Parathyroid adenoma (tissue), 2 donors: Measurements from ENCODE around the gene TEKT2.

ENCODE experiments used
- H2AFZ ChIP-seq: fragments of 300-600 bp; sonication (generic); one replicate; pipeline ENCODE4 v1.7.0; 2017; ENCODE audit warnings: antibody characterized with exemption, mild to moderate bottlenecking
- H3K27ac ChIP-seq: fragments of 300-600 bp; sonication (generic); one replicate; pipeline ENCODE4 v1.7.0; 2017
- H3K27me3 ChIP-seq: fragments of 300-600 bp; sonication (generic); one replicate; pipeline ENCODE4 v1.7.0; 2017; ENCODE audit warnings: low read length; ENCODE audit not compliant: control insufficient read depth, insufficient read depth
- H3K36me3 ChIP-seq: fragments of 300-600 bp; sonication (generic); one replicate; pipeline ENCODE4 v1.7.0; 2017; ENCODE audit warnings: low read length; ENCODE audit not compliant: control insufficient read depth, insufficient read depth
- H3K4me1 ChIP-seq: fragments of 300-600 bp; sonication (generic); one replicate; pipeline ENCODE4 v1.7.0; 2017; ENCODE audit warnings: control low read depth
- H3K4me2 ChIP-seq: fragments of 300-600 bp; sonication (generic); one replicate; pipeline ENCODE4 v1.7.0; 2017; ENCODE audit warnings: low read length
- H3K4me3 ChIP-seq: fragments of 300-600 bp; sonication (generic); one replicate; pipeline ENCODE4 v1.7.0; 2017; ENCODE audit warnings: low read depth, low read length
- H3K79me2 ChIP-seq: fragments of 300-600 bp; sonication (generic); one replicate; pipeline ENCODE4 v1.7.0; 2017; ENCODE audit warnings: control low read depth
- H3K9ac ChIP-seq: fragments of 300-600 bp; sonication (generic); one replicate; pipeline ENCODE4 v1.7.0; 2017; ENCODE audit warnings: mild to moderate bottlenecking
- H3K9me3 ChIP-seq: fragments of 300-600 bp; sonication (generic); one replicate; pipeline ENCODE4 v1.7.0; 2017; ENCODE audit warnings: low read length; ENCODE audit not compliant: control insufficient read depth
- TF ChIP-seq, protein P1 (sequence below): fragments of 300-600 bp; sonication (generic); IDR thresholded peaks from one replicate; pipeline ENCODE4 v1.7.0; 2017; ENCODE audit warnings: antibody characterized with exemption, mild to moderate bottlenecking
- donor health status: primary hyperparathyroidism.

Gene TEKT2

DNA sequence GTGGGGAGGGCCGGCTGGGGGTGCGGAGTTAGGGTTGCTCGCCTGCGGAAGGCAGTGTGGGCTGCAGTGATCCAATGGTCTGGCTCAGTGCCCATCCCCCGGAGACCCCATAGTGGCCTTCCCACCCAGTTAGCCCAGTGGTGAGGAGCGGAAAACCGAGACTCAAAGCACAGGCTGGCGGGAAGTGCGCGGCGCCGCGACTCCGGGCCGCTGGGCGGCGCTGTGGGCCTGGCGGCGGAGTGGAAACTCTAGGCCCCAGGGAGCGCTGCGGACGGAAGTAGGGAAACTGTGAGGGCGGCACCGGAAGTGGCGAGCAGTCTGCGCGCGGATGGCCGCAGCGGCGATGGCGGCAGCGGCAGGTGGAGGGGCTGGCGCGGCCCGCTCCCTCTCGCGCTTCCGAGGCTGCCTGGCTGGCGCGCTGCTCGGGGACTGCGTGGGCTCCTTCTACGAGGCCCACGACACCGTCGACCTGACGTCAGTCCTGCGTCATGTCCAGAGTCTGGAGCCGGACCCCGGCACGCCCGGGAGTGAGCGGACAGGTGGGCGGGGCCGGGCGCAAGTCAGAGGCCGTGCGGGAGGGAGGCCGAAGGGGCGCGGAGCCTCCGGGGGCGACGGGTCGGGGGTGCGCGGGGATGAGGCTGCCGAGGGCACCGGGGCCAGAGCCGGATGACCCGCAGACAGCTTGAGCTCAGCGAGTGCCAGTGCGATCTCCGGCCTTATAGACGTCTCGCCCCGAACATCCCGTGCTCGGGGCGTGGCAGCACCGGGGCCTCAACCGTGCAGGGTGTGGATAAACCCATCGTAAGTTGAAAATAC is 4.9 kb downstream of the TEKT2 start, which contains the start of gene ADPRS:
ADPRS (plus strand) TSS at position 316 of the 816 bp plus-strand sequence; CDS start at position 329, 13 bp downstream.
- no peaks in the 10 kb centered on the region for H3K9me3 ChIP-seq
- no peaks in the 10 kb centered on the region for H3K4me1 ChIP-seq
- H3K4me3 ChIP-seq, result peak within 1 kb of the TSS; percentile 85
- H3K79me2 ChIP-seq, result no peaks in the 10 kb centered on the region
- H3K4me2 ChIP-seq, result peak within 1 kb of the TSS; percentile 86
- H3K36me3 ChIP-seq, result no peaks in the 10 kb centered on the region
- H2AFZ ChIP-seq, result peak within 1 kb of the TSS; percentile 92
- TF ChIP-seq, protein P1, sequence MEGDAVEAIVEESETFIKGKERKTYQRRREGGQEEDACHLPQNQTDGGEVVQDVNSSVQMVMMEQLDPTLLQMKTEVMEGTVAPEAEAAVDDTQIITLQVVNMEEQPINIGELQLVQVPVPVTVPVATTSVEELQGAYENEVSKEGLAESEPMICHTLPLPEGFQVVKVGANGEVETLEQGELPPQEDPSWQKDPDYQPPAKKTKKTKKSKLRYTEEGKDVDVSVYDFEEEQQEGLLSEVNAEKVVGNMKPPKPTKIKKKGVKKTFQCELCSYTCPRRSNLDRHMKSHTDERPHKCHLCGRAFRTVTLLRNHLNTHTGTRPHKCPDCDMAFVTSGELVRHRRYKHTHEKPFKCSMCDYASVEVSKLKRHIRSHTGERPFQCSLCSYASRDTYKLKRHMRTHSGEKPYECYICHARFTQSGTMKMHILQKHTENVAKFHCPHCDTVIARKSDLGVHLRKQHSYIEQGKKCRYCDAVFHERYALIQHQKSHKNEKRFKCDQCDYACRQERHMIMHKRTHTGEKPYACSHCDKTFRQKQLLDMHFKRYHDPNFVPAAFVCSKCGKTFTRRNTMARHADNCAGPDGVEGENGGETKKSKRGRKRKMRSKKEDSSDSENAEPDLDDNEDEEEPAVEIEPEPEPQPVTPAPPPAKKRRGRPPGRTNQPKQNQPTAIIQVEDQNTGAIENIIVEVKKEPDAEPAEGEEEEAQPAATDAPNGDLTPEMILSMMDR, result peak; percentile 92
- H3K27ac ChIP-seq, result peak within 1 kb of the TSS; percentile 46
- no peaks in the 10 kb centered on the region for H3K27me3 ChIP-seq
- peak within 1 kb of the TSS; percentile 25 for H3K9ac ChIP-seq

GRCh38 chr1:36089393-36090121 is 5.7 kb downstream of the TEKT2 start:
- Histone ChIP-seq H3K27ac (peak overlapping the region; percentile 46), H3K4me1 (no peaks in the 10 kb centered on the region), H3K9me3 (no peaks in the 10 kb centered on the region), H3K27me3 (no peaks in the 10 kb centered on the region), H3K4me2 (peak overlapping the region; percentile 84), H3K79me2 (no peaks in the 10 kb centered on the region), H3K4me3 (peak overlapping the region; percentile 85), H3K36me3 (no peaks in the 10 kb centered on the region), H3K9ac (peak overlapping the region; percentile 25), H2AFZ (peak overlapping the region; percentile 92)
- TF ChIP-seq, protein P1, result no peak

- TF ChIP-seq, protein P1, result no peak
- Histone ChIP-seq H3K9me3 (no peaks in the 10 kb centered on the region), H3K4me3 (no peak overlapping the region), H3K9ac (no peak overlapping the region), H3K79me2 (no peaks in the 10 kb centered on the region), H2AFZ (no peak overlapping the region), H3K36me3 (no peaks in the 10 kb centered on the region), H3K27me3 (no peaks in the 10 kb centered on the region), H3K4me1 (no peaks in the 10 kb centered on the region), H3K4me2 (no peak overlapping the region), H3K27ac (no peak overlapping the region)
Observed at GRCh38 chr1:36091141-36091540, 7.2 kb downstream of the TEKT2 start.

GRCh38 chr1:36091698-36092097 is 7.8 kb downstream of the TEKT2 start:
- H3K9me3 ChIP-seq, result no peaks in the 10 kb centered on the region
- no peaks in the 10 kb centered on the region for H3K36me3 ChIP-seq
- no peaks in the 10 kb centered on the region for H3K79me2 ChIP-seq
- no peak overlapping the region for H3K9ac ChIP-seq
- H3K4me1 ChIP-seq, result no peaks in the 10 kb centered on the region
- no peaks in the 10 kb centered on the region for H3K27me3 ChIP-seq
- H3K27ac ChIP-seq, result no peak overlapping the region
- H3K4me2 ChIP-seq, result no peak overlapping the region
- no peak overlapping the region for H3K4me3 ChIP-seq
- TF ChIP-seq, protein P1, result no peak
- no peak overlapping the region for H2AFZ ChIP-seq
